ENCODE results near the gene PLEKHH3.

The PLEKHH3 gene

DNA sequence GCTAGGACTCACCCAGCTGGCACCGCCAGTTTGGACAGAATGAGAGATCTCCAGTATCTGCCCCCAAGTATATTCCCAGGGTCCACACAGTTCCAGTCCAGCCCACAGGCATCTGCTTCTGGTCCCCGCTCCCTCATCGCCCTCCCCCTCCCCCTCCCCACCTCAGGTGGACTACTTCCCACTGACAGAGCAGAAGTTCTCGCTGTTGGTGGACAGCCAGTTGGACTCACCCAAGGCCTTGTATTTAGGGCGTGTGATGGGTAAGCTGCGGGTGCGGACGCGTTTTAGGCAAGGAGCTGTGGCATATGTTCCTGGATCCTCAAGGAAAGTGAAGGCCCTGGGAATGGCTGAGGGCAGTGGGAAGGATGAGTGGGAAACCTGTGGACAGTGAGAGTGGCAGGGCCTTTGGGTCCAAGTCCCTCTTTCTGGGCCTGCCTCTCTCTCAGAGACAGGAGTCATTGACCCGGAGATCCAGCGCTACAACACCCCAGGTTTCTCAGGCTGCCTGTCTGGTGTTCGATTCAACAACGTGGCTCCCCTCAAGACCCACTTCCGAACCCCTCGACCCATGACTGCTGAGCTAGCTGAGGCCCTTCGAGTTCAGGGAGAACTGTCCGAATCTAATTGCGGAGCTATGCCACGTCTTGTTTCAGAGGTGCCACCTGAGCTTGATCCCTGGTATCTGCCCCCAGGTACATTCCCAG is 20.5 kb upstream of the PLEKHH3 start:
- TF ChIP-seq, protein P1, sequence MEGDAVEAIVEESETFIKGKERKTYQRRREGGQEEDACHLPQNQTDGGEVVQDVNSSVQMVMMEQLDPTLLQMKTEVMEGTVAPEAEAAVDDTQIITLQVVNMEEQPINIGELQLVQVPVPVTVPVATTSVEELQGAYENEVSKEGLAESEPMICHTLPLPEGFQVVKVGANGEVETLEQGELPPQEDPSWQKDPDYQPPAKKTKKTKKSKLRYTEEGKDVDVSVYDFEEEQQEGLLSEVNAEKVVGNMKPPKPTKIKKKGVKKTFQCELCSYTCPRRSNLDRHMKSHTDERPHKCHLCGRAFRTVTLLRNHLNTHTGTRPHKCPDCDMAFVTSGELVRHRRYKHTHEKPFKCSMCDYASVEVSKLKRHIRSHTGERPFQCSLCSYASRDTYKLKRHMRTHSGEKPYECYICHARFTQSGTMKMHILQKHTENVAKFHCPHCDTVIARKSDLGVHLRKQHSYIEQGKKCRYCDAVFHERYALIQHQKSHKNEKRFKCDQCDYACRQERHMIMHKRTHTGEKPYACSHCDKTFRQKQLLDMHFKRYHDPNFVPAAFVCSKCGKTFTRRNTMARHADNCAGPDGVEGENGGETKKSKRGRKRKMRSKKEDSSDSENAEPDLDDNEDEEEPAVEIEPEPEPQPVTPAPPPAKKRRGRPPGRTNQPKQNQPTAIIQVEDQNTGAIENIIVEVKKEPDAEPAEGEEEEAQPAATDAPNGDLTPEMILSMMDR (IDR thresholded peaks at IDR 0.05), result no peak
- TF ChIP-seq ZFX (IDR thresholded peaks at IDR 0.05; ENCODE audit: borderline replicate concordance), result no peak
- no peak overlapping the region for H3K27ac ChIP-seq

DNA sequence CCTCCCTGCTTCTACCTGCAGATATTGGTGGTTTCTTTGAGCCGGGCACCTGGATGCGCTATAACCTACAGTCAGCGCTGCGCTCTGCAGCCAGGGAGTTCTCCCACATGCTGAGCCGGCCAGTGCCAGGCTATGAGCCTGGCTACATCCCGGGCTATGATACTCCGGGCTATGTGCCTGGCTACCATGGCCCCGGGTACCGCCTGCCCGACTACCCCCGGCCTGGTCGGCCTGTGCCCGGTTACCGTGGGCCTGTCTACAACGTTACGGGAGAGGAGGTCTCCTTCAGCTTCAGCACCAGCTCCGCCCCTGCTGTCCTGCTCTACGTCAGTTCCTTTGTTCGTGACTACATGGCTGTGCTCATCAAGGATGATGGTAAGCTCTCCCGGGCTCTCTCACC is 18.7 kb upstream of the PLEKHH3 start:
- H3K27ac ChIP-seq, result no peak overlapping the region
- TF ChIP-seq, protein P1 (IDR thresholded peaks at IDR 0.05), result no peak
- TF ChIP-seq ZFX (IDR thresholded peaks at IDR 0.05; ENCODE audit: borderline replicate concordance), result no peak

DNA sequence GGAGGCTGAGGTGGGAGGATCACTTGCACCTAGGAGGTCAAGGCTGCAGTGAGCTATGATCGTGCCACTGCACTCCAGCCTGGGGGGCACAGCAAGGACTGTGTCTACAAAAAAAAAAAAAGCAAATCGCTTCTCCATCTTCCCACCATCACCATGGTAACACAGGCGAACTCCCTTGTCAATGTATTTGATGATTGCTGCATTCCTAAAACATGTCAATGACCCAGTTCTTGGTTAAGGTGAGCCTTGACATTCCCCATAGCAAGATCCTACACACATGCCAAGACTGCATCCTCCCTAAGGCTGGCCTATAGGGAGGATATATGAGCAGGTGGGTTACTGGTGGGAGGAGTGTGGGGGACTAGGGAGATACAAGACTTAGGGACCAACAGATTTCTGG is 17.7 kb upstream of the PLEKHH3 start:
- TF ChIP-seq, protein P1 (IDR thresholded peaks at IDR 0.05), result no peak
- TF ChIP-seq ZFX (IDR thresholded peaks at IDR 0.05; ENCODE audit: borderline replicate concordance), result no peak
- no peak overlapping the region for H3K27ac ChIP-seq

DNA sequence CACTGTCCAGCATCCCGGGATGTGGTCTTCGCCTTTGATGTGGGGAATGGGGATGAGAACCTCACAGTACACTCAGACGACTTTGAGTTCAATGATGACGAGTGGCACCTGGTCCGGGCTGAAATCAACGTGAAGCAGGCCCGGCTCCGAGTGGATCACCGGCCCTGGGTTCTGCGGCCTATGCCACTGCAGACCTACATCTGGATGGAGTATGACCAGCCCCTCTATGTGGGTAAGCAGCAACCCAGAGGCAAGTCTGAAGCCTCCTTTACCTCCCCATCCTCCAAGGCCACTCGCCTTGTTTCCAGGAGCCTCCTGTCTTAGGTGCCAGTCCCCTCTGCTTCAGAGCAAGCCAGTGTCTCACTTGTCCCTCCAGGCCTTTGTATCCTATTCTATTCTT is 15.7 kb upstream of the PLEKHH3 start:
- no peak for TF ChIP-seq ZFX (IDR thresholded peaks at IDR 0.05; ENCODE audit: borderline replicate concordance)
- TF ChIP-seq, protein P1 (IDR thresholded peaks at IDR 0.05), result no peak
- no peak overlapping the region for H3K27ac ChIP-seq

DNA sequence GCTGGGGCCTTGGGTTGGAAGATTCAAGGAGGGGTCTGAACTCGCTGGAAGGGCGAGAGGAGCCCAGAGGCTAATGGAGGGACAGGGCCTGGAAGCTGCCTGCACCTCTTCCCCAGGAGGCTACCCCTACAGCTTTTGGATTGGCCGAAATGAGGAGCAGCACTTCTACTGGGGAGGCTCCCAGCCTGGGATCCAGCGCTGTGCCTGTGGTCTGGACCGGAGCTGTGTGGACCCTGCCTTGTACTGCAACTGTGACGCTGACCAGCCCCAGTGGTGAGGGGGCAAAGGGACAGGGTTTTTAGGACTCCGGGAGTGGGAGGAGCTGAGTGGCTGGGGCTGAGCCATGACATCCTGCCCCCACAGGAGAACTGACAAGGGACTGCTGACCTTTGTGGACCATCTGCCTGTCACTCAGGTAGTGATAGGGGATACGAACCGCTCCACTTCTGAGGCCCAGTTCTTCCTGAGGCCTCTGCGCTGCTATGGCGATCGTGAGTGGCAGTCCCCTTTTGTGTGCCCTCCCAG is 14.3 kb upstream of the PLEKHH3 start:
- no peak overlapping the region for H3K27ac ChIP-seq
- TF ChIP-seq, protein P1 (IDR thresholded peaks at IDR 0.05), result no peak
- TF ChIP-seq ZFX (IDR thresholded peaks at IDR 0.05; ENCODE audit: borderline replicate concordance), result no peak

DNA sequence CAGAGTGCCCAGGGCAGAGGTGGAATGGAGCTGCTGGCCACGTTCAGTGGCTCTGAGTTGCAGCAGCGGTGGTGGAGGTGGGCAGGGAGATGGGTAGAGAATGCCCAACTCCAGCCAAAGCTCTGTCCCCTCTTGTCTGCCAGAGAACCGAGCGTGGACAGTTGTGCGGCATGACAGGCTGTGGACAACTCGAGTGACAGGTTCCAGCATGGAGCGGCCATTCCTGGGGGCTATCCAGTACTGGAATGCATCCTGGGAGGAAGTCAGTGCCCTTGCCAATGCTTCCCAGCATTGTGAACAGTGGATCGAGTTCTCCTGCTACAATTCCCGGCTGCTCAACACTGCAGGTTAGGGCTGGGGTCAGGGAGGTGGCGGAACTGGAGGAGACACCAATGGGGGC is 13.8 kb upstream of the PLEKHH3 start:
- no peak overlapping the region for H3K27ac ChIP-seq
- TF ChIP-seq, protein P1 (IDR thresholded peaks at IDR 0.05), result no peak
- no peak for TF ChIP-seq ZFX (IDR thresholded peaks at IDR 0.05; ENCODE audit: borderline replicate concordance)

DNA sequence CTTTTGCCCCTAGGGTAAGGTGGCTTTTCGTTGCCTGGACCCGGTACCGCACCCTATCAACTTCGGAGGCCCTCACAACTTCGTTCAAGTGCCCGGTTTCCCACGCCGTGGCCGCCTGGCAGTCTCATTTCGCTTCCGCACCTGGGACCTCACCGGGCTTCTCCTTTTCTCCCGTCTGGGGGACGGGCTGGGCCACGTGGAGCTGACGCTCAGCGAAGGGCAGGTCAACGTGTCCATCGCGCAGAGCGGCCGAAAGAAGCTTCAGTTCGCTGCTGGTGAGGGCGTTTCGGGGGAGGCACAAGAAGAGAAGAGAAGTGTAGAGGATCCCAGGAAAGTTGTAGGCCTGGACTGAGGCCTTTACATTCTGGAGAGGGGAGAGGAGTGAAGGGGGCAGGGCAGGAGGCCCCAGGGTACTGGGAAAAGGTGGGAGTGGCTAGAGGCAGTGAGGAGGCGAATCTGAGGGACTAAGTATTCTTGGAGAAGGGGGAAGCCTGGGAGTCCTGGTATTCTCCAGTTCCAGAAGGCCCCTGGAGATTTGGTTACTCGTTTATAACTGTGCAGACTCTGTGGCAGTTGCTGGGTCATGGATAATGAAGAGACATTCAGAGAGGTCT is 11.0 kb upstream of the PLEKHH3 start:
- TF ChIP-seq, protein P1 (IDR thresholded peaks at IDR 0.05), result no peak
- TF ChIP-seq ZFX (IDR thresholded peaks at IDR 0.05; ENCODE audit: borderline replicate concordance), result no peak
- no peak overlapping the region for H3K27ac ChIP-seq

All from 22Rv1 (cell line).